Osteoblast (primary cell): Measurements from ENCODE around the gene HRK. TPM values are rescaled to one million over a fixed set of nuclear protein-coding genes. Genes with fewer than 3 reads are reported as not detected.

Experiments used
- DNase-seq: peaks from one replicate; pipeline ENCODE4 v3.0.0; 2011; ENCODE audit warnings: low spot score, mixed read lengths; ENCODE audit not compliant: insufficient read length; ENCODE audit errors: missing footprints
- H2AFZ ChIP-seq: 2 replicates; pipeline ENCODE4 v1.6.0; 2011; ENCODE audit warnings: mild to moderate bottlenecking, low read length
- H3K27ac ChIP-seq: 2 replicates; pipeline ENCODE4 v1.5.1; 2011; ENCODE audit warnings: mild to moderate bottlenecking, low read depth, low read length, moderate library complexity
- H3K27me3 ChIP-seq: 2 replicates; pipeline ENCODE4 v1.6.0; 2012; ENCODE audit warnings: mild to moderate bottlenecking, control low read depth, inconsistent platforms, low read length, moderate library complexity; ENCODE audit not compliant: insufficient read depth
- H3K36me3 ChIP-seq: 2 replicates; pipeline ENCODE4 v1.5.1; 2011; ENCODE audit warnings: mild to moderate bottlenecking, low read length, control low read depth, moderate library complexity; ENCODE audit not compliant: insufficient read depth
- H3K4me1 ChIP-seq: 2 replicates; pipeline ENCODE4 v1.5.1; 2011; ENCODE audit warnings: mild to moderate bottlenecking, low read length, control low read depth, moderate library complexity; ENCODE audit not compliant: insufficient read depth
- H3K4me2 ChIP-seq: 2 replicates; pipeline ENCODE4 v1.6.0; 2011; ENCODE audit warnings: mild to moderate bottlenecking, low read length; ENCODE audit not compliant: insufficient read depth
- H3K4me3 ChIP-seq: fragments of 200-600 bp; sonication (generic); 3 replicates; pipeline ENCODE4 v1.5.1; 2012; ENCODE audit warnings: mild to moderate bottlenecking, low read length, inconsistent platforms; ENCODE audit not compliant: insufficient read depth
- H3K79me2 ChIP-seq: 2 replicates; pipeline ENCODE4 v1.6.0; 2012; ENCODE audit warnings: mild to moderate bottlenecking, low read length, control low read depth, inconsistent platforms; ENCODE audit not compliant: insufficient read depth
- H3K9me3 ChIP-seq: 2 replicates; pipeline ENCODE4 v1.5.1; 2011; ENCODE audit warnings: low read depth, low read length, control low read depth
- H4K20me1 ChIP-seq: 2 replicates; pipeline ENCODE4 v1.6.0; 2012; ENCODE audit warnings: mild to moderate bottlenecking, low read length, control low read depth; ENCODE audit not compliant: insufficient read depth
- CTCF ChIP-seq: IDR thresholded peaks from 2 replicates; pipeline ENCODE4 v1.5.1; 2011; ENCODE audit warnings: mild to moderate bottlenecking, low read depth, low read length, moderate library complexity; ENCODE audit errors: extremely low read depth
- total RNA-seq: library from RNA; depleted of rRNA; stranded (reverse); fragments of >200 nt; gene quantifications from 2 replicates; pipeline ENCODE4 v1.2.3, GENCODE V29; 2012

The HRK gene
- total RNA-seq, result under 0.01 and 0.59 TPM in 2 replicates

- peaks cover 61% of the 10 kb centered on the region for H3K27me3 ChIP-seq
These were observed at the start of gene HRK for GRCh38 chr12:116881325-116881876. HRK (minus strand) TSS chr12:116881441; CDS start chr12:116881307, 134 bp downstream.

GRCh38 chr12:116929885-116930284 is 48.6 kb upstream of the HRK start:
- no peak for DNase-seq
- Histone ChIP-seq H2AFZ (no peak overlapping the region), H4K20me1 (peaks cover 52% of the 10 kb centered on the region), H3K36me3 (peaks cover 32% of the 10 kb centered on the region), H3K4me1 (peaks cover 13% of the 10 kb centered on the region), H3K27ac (no peak overlapping the region), H3K4me2 (no peak overlapping the region), H3K79me2 (peaks cover 79% of the 10 kb centered on the region), H3K4me3 (no peak overlapping the region), H3K9me3 (no peaks in the 10 kb centered on the region), H3K27me3 (no peaks in the 10 kb centered on the region)
- TF ChIP-seq CTCF, result no peak

More at GRCh38 chr12:116881325-116881876, at the start of gene HRK:
- Histone ChIP-seq H3K9me3 (no peaks in the 10 kb centered on the region), H3K27ac (no peak within 1 kb of the TSS), H3K4me2 (no peak within 1 kb of the TSS), H4K20me1 (no peaks in the 10 kb centered on the region), H3K36me3 (no peaks in the 10 kb centered on the region), H3K4me1 (no peaks in the 10 kb centered on the region), H3K4me3 (peak within 1 kb of the TSS; percentile 25), H2AFZ (no peak within 1 kb of the TSS), H3K79me2 (no peaks in the 10 kb centered on the region)
- no peak for DNase-seq
- TF ChIP-seq CTCF, result no peak

GRCh38 chr12:116928504-116928903 is 47.3 kb upstream of the HRK start:
- TF ChIP-seq CTCF, result no peak

GRCh38 chr12:116927244-116927940 is 46.2 kb upstream of the HRK start:
- no peak for TF ChIP-seq CTCF
- no peak overlapping the region for H3K4me3 ChIP-seq
- peaks cover 79% of the 10 kb centered on the region for H3K79me2 ChIP-seq
- no peak overlapping the region for H3K4me2 ChIP-seq
- no peak overlapping the region for H2AFZ ChIP-seq
- H3K4me1 ChIP-seq, result peaks cover 19% of the 10 kb centered on the region
- H3K27me3 ChIP-seq, result no peaks in the 10 kb centered on the region
- no peak overlapping the region for H3K27ac ChIP-seq
- peaks cover 28% of the 10 kb centered on the region for H3K36me3 ChIP-seq
- H4K20me1 ChIP-seq, result peaks cover 55% of the 10 kb centered on the region
- H3K9me3 ChIP-seq, result no peaks in the 10 kb centered on the region
- DNase-seq, result no peak

More at GRCh38 chr12:116928504-116928903, 47.3 kb upstream of the HRK start:
- Histone ChIP-seq H3K4me2 (no peak overlapping the region), H2AFZ (no peak overlapping the region), H4K20me1 (peaks cover 54% of the 10 kb centered on the region), H3K4me3 (no peak overlapping the region), H3K36me3 (peaks cover 31% of the 10 kb centered on the region), H3K79me2 (peaks cover 79% of the 10 kb centered on the region), H3K9me3 (no peaks in the 10 kb centered on the region), H3K4me1 (peaks cover 18% of the 10 kb centered on the region), H3K27me3 (no peaks in the 10 kb centered on the region), H3K27ac (no peak overlapping the region)
- DNase-seq, result no peak
